ENCODE data around the gene STAT3.

STAT3 gene

GRCh38 chr17:42388381-42389134, at the start of gene STAT3:
Gene STAT3 (minus strand): TSS chr17:42388442. CDS start chr17:42348516, 39,926 bp downstream.
- no peak for TF ChIP-seq CTCF (conservative IDR thresholded peaks at IDR 0.05; ENCODE audit: control insufficient read depth, insufficient read depth, low read depth, low read length)
- peak; percentile 100 for DNase-seq (ENCODE audit: low read depth)
- peak within 1 kb of the TSS; percentile 88 for H3K4me3 ChIP-seq (ENCODE audit: control insufficient read depth, low read depth, low read length)

GRCh38 chr17:42436391-42436790, 48.1 kb upstream of the STAT3 start:
- no peak overlapping the region for H3K4me3 ChIP-seq (ENCODE audit: control insufficient read depth, low read depth, low read length)
- TF ChIP-seq CTCF (conservative IDR thresholded peaks at IDR 0.05; ENCODE audit: control insufficient read depth, insufficient read depth, low read depth, low read length) = no peak
- peak; percentile 100 for DNase-seq (ENCODE audit: low read depth)

- no peak overlapping the region for H3K4me3 ChIP-seq (ENCODE audit: control insufficient read depth, low read depth, low read length)
- no peak for TF ChIP-seq CTCF (conservative IDR thresholded peaks at IDR 0.05; ENCODE audit: control insufficient read depth, insufficient read depth, low read depth, low read length)
- peak; percentile 52 for DNase-seq (ENCODE audit: low read depth)
These were observed 43.5 kb upstream of the STAT3 start for GRCh38 chr17:42431758-42432161.

GRCh38 chr17:42429726-42430447, 41.6 kb upstream of the STAT3 start:
- no peak overlapping the region for H3K4me3 ChIP-seq (ENCODE audit: control insufficient read depth, low read depth, low read length)
- DNase-seq (ENCODE audit: low read depth) = no peak
- TF ChIP-seq CTCF (conservative IDR thresholded peaks at IDR 0.05; ENCODE audit: control insufficient read depth, insufficient read depth, low read depth, low read length) = no peak

- DNase-seq (ENCODE audit: low read depth) = peak; percentile 99
- no peak overlapping the region for H3K4me3 ChIP-seq (ENCODE audit: control insufficient read depth, low read depth, low read length)
- peak; percentile 90 for TF ChIP-seq CTCF (conservative IDR thresholded peaks at IDR 0.05; ENCODE audit: control insufficient read depth, insufficient read depth, low read depth, low read length)
These were observed 40.1 kb upstream of the STAT3 start for GRCh38 chr17:42428141-42428944.

- peak; percentile 83 for DNase-seq (ENCODE audit: low read depth)
- no peak for TF ChIP-seq CTCF (conservative IDR thresholded peaks at IDR 0.05; ENCODE audit: control insufficient read depth, insufficient read depth, low read depth, low read length)
- no peak overlapping the region for H3K4me3 ChIP-seq (ENCODE audit: control insufficient read depth, low read depth, low read length)
These were observed 36.9 kb upstream of the STAT3 start for GRCh38 chr17:42424991-42425610.

All from fibroblast of mammary gland (primary cell).